ENCODE results near the gene UNC50. TPM values are rescaled to one million over a fixed set of nuclear protein-coding genes. Genes with fewer than 3 reads are reported as not detected.

The UNC50 gene
- total and polyA plus RNA-seq, 12 donors, result 21.3 to 58.4 (median 25.6) TPM

DNA sequence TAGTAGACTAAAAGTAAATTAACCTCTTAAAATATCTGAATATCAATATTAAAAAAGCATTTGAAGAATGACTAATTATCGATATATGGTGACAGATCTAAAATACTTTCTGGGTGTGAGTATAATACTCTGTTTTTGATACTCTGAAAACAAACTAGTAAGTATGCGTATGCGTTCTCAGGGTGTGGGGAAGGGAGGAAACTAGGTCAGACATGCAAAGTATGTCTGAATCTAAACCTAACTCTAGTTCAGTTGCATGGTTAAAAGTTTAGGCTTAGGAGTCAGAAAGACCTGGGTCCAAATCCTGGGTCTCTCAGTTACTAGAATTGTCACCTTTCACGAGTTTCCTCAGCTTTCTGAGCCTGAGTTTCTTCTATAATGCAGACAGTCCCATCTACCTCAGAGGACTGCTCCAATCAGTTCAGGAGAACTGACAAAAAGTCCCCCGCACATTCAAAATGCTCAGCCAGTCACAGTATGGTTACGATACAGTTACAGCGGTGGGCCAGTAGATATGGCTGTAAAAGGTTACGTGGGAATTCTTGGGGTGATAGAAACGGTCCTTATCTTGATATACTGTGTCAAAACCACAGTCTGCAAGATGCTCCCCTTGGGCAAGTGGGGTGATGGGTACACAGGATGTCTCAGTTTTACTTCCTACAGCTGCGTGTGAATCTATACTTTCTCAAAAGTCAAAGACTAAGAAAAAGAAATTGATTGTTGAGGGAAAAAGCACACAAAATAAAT is 29.2 kb downstream of the UNC50 start:
- TF ChIP-seq, protein P1, sequence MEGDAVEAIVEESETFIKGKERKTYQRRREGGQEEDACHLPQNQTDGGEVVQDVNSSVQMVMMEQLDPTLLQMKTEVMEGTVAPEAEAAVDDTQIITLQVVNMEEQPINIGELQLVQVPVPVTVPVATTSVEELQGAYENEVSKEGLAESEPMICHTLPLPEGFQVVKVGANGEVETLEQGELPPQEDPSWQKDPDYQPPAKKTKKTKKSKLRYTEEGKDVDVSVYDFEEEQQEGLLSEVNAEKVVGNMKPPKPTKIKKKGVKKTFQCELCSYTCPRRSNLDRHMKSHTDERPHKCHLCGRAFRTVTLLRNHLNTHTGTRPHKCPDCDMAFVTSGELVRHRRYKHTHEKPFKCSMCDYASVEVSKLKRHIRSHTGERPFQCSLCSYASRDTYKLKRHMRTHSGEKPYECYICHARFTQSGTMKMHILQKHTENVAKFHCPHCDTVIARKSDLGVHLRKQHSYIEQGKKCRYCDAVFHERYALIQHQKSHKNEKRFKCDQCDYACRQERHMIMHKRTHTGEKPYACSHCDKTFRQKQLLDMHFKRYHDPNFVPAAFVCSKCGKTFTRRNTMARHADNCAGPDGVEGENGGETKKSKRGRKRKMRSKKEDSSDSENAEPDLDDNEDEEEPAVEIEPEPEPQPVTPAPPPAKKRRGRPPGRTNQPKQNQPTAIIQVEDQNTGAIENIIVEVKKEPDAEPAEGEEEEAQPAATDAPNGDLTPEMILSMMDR (IDR thresholded peaks at IDR 0.05), result no peak
- Histone ChIP-seq H3K27ac (no peak overlapping the region), H3K36me3 (peaks cover 0 to 100% (median 19%) of the 10 kb centered on the region in 9 donors), H3K4me1 (no peaks in the 10 kb centered on the region), H3K9me3 (no peaks in the 10 kb centered on the region), H3K27me3 (no peaks in the 10 kb centered on the region), H3K4me3 (no peak overlapping the region)
- intact Hi-C loops (cut with DNase I), result no loop called here
- ATAC-seq (no peak), DNase-seq (no peak)
- 81 to 87% methylated on average over 10 of the region's 10 CpGs for whole genome bisulfite sequencing, 2 donors

DNA sequence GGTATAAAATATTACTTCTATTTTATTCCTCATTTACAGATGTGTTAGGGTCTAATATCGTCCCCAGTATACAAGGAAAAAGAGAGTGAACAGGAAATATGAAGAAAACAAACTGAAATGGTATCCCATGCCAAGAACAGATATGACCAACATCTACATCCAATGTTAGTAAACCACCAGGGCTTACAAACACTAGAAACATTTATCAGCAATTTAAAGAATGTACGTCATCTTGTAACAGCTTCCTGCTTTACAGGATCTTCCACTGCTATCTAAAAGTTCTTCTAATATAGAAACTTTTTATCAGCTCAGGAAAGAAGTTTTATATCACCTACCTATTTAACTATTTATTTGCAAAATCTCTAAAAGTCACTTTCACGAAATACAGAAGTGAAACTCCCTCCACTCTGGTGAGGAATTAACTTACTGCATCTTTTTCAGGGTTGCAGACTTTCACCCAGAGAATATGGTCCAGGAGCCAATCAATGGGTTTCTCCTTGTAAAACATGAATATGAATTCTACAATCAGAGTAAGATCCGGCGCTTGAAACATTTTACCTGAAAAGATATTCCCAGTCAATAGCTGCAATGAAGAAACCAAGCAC is 35.2 kb downstream of the UNC50 start:
- ATAC-seq (no peak), DNase-seq (no peak)
- no peaks in the 10 kb centered on the region for H3K4me1 ChIP-seq
- no peak overlapping the region for H3K27ac ChIP-seq
- TF ChIP-seq, protein P1 (IDR thresholded peaks at IDR 0.05), result no peak
- H3K27me3 ChIP-seq, result no peaks in the 10 kb centered on the region
- intact Hi-C loops (cut with DNase I), result loop anchor here in 5 of 10 donors (10.0 kb wide), 2 partner anchors 421 to 841 kb away; no protein-coding TSS in a partner anchor
- WGBS, 2 donors, result 83 to 87% methylated on average over 5 of the region's 5 CpGs
- H3K4me3 ChIP-seq, result no peak overlapping the region
- no peaks in the 10 kb centered on the region for H3K9me3 ChIP-seq
- H3K36me3 ChIP-seq, result peaks cover 0 to 90% (median 19%) of the 10 kb centered on the region in 9 donors

DNA sequence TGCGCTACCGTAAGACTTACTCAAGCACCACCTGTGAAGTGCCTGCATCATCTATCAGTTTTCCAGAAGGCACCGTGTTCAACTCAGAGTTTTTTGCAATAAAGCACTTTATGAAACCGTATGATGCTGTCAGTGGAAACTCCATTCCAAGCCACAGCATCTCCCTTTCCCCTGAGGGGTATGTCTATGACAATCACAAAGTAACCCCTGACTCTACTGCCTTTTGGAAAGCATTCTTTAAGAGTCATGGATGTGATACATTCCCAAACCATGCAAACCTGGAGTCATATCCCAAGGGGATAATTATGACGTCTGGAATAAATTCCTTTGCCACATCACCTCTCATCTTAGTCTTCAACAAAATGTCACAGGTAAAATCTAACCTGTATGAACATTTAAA is 39.2 kb downstream of the UNC50 start:
- H3K4me1 ChIP-seq, result peaks cover 0 to 11% (median 0%) of the 10 kb centered on the region in 9 donors
- peaks cover 0 to 58% (median 11%) of the 10 kb centered on the region in 9 donors for H3K36me3 ChIP-seq
- 76 to 79% methylated on average over 5 of the region's 5 CpGs for WGBS, 2 donors
- TF ChIP-seq, protein P1 (IDR thresholded peaks at IDR 0.05), result no peak
- no peaks in the 10 kb centered on the region for H3K27me3 ChIP-seq
- intact Hi-C loops (cut with DNase I), result loop anchor here (2.0 to 10.0 kb wide), 8 partner anchors 51 to 837 kb away; partner anchors contain the start of gene MGAT4A (in 1 of the 10)
- no peak for DNase-seq
- no peak overlapping the region for H3K4me3 ChIP-seq
- ATAC-seq, result no peak
- H3K27ac ChIP-seq, result no peak overlapping the region
- H3K9me3 ChIP-seq, result no peaks in the 10 kb centered on the region

DNA sequence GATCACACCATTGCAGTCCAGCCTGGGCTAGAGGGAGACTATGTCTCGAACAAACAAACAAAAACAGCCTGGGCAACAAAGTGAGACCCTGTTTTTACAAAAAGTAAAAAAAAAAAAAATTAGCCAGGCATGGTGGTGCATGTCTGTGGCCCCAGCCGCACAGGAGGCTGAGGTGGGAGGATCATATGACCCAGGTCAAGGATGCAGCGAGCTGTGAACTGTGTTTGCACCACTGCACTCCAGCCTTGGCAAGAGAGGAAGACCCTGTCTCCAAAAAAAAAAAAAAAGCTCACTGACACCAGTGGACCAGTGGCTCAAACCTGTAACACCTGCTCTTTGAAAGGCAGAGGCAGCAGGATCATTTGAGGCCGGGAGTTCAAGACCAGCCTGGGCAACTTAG is 40.1 kb downstream of the UNC50 start:
- Histone ChIP-seq H3K27me3 (no peaks in the 10 kb centered on the region), H3K4me3 (no peak overlapping the region), H3K27ac (no peak overlapping the region), H3K4me1 (peaks cover 0 to 14% (median 0%) of the 10 kb centered on the region in 9 donors), H3K9me3 (no peaks in the 10 kb centered on the region), H3K36me3 (peaks cover 0 to 50% (median 3%) of the 10 kb centered on the region in 9 donors)
- ATAC-seq, result no peak
- intact Hi-C loops (cut with DNase I), result loop anchor here (2.0 to 10.0 kb wide), 8 partner anchors 50 to 836 kb away; partner anchors contain the start of gene MGAT4A (in 1 of the 10)
- DNase-seq, result no peak
- TF ChIP-seq, protein P1 (IDR thresholded peaks at IDR 0.05), result no peak
- WGBS, 2 donors, result 91 to 94% methylated on average over 4 of the region's 4 CpGs
